Activated B cell treated with CpG ODN at 0.5 μM for 24 hours (primary cell): ENCODE measurements around the gene HTR5A. TPM values are rescaled to one million over a fixed set of nuclear protein-coding genes. Genes with fewer than 3 reads are reported as not detected.

Experiments
- ATAC-seq: fragments of 200-7000 bp; cut with Tn5 transposase; one replicate; pipeline ENCODE4 v1.10.0; 2021; ENCODE audit warnings: low read depth, mild to moderate bottlenecking, moderate library complexity
- CTCF ChIA-PET: fragments of 350-600 bp; sonication (Branson Sonifier 250); formaldehyde crosslinking; loops from one replicate; lab custom pipeline; 2021; ENCODE audit warnings: antibody characterized with exemption; lab: Charles Lee
- POLR2A ChIA-PET: fragments of 350-600 bp; sonication (Branson Sonifier 250); formaldehyde crosslinking; loops from one replicate; lab custom pipeline; 2021; ENCODE audit warnings: antibody characterized with exemption; lab: Charles Lee
- DNase-seq: peaks from one replicate; pipeline ENCODE4 v3.0.0; 2022
- H3K27ac Mint-ChIP-seq: one replicate; pipeline ENCODE4 v1.8.0; 2020; ENCODE audit warnings: mixed read lengths
- H3K27me3 Mint-ChIP-seq: one replicate; pipeline ENCODE4 v1.8.0; 2021; ENCODE audit warnings: mixed read lengths
- H3K36me3 Mint-ChIP-seq: one replicate; pipeline ENCODE4 v1.8.0; 2021; ENCODE audit warnings: low read depth, mixed read lengths
- H3K4me1 Mint-ChIP-seq: one replicate; pipeline ENCODE4 v1.8.0; 2021; ENCODE audit warnings: mixed read lengths
- H3K4me3 Mint-ChIP-seq: one replicate; pipeline ENCODE4 v1.8.0; 2020; ENCODE audit warnings: mild to moderate bottlenecking, mixed read lengths
- H3K9me3 Mint-ChIP-seq: one replicate; pipeline ENCODE4 v1.8.0; 2020; ENCODE audit warnings: mixed read lengths
- CTCF ChIP-seq: fragments of 200-600 bp; IDR thresholded peaks from one replicate; pipeline ENCODE4 v1.8.0; 2022; ENCODE audit warnings: antibody characterized with exemption, mild to moderate bottlenecking
- intact Hi-C: fragments of 100-400 bp; cut with micrococcal nuclease; formaldehyde crosslinking; loops from one replicate; pipeline ENCODE4 v1.15.1; 2024
- total RNA-seq: library from RNA; stranded (reverse); gene quantifications from 2 replicates; pipeline ENCODE4 v1.2.3, GENCODE V29; 2022

The HTR5A gene
- total RNA-seq, 1 donor from 2014 or later: not detected

- ATAC-seq (no peak), DNase-seq (no peak)
- ChIA-PET CTCF (no interaction called here), POLR2A (no interaction called here)
- no peak overlapping the region for H3K27ac Mint-ChIP-seq
- no peaks in the 10 kb centered on the region for H3K9me3 Mint-ChIP-seq
- TF ChIP-seq CTCF: no peak
- no peaks in the 10 kb centered on the region for H3K4me1 Mint-ChIP-seq
- H3K4me3 Mint-ChIP-seq: no peak overlapping the region
- intact Hi-C loops: no loop called here
- H3K36me3 Mint-ChIP-seq: no peaks in the 10 kb centered on the region
- peaks cover 2% of the 10 kb centered on the region for H3K27me3 Mint-ChIP-seq
Measured at GRCh38 chr7:155108144-155108901, 38.2 kb downstream of the HTR5A start.

DNA sequence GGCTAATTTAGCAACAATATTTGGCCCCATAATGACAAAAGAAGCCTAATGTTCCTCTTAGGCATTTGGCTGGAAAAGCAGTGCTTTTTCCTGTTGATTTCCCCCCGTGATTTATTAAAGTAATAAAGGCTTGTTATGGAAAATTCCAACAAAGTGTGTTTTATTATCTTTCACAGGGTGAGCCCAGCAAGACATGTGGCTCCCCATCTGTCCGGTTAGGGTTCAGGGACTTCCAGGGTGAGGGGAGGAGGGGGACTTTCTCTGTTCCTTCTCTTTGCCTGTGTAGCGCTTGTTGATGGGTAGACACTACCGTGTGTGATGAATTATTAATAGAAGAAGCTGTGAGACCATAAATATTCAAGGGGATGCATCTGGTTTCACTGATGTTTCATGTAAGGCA, 39.0 kb downstream of the HTR5A start:
- H3K4me1 Mint-ChIP-seq: no peaks in the 10 kb centered on the region
- DNase-seq: no peak
- TF ChIP-seq CTCF: no peak
- ChIA-PET CTCF (no interaction called here), POLR2A (interaction anchor here (0.5 kb wide), 1 partner anchor 18 kb away, joined by 4 read pairs; no protein-coding TSS in a partner anchor)
- H3K27me3 Mint-ChIP-seq: peaks cover 2% of the 10 kb centered on the region
- H3K36me3 Mint-ChIP-seq: no peaks in the 10 kb centered on the region
- no peaks in the 10 kb centered on the region for H3K9me3 Mint-ChIP-seq
- intact Hi-C loops: no loop called here
- ATAC-seq: no peak
- H3K27ac Mint-ChIP-seq: no peak overlapping the region
- no peak overlapping the region for H3K4me3 Mint-ChIP-seq

GRCh38 chr7:155115288-155115687, 45.2 kb downstream of the HTR5A start:
- no peak for DNase-seq

GRCh38 chr7:155119801-155120382, 49.8 kb downstream of the HTR5A start:
- DNase-seq: no peak
- Mint-ChIP-seq H3K27me3 (peaks cover 5% of the 10 kb centered on the region), H3K9me3 (peaks cover 9% of the 10 kb centered on the region), H3K36me3 (no peaks in the 10 kb centered on the region), H3K27ac (no peak overlapping the region), H3K4me3 (no peak overlapping the region), H3K4me1 (peaks cover 5% of the 10 kb centered on the region)
- intact Hi-C loops: no loop called here
- no peak for TF ChIP-seq CTCF
- CTCF ChIA-PET: no interaction called here
- no peak for ATAC-seq
- POLR2A ChIA-PET: no interaction called here

More at GRCh38 chr7:155115288-155115687, 45.2 kb downstream of the HTR5A start:
- Mint-ChIP-seq H3K9me3 (peaks cover 9% of the 10 kb centered on the region), H3K4me1 (no peaks in the 10 kb centered on the region), H3K4me3 (no peak overlapping the region), H3K36me3 (no peaks in the 10 kb centered on the region), H3K27ac (no peak overlapping the region), H3K27me3 (peaks cover 5% of the 10 kb centered on the region)
- ChIA-PET POLR2A (no interaction called here), CTCF (no interaction called here)
- no peak for TF ChIP-seq CTCF
- ATAC-seq: no peak
- intact Hi-C loops: no loop called here

- ChIA-PET CTCF (no interaction called here), POLR2A (no interaction called here)
- no peak overlapping the region for H3K27ac Mint-ChIP-seq
- no peak for TF ChIP-seq CTCF
- peaks cover 9% of the 10 kb centered on the region for H3K9me3 Mint-ChIP-seq
- peaks cover 5% of the 10 kb centered on the region for H3K27me3 Mint-ChIP-seq
- ATAC-seq (no peak), DNase-seq (no peak)
- no peaks in the 10 kb centered on the region for H3K36me3 Mint-ChIP-seq
- intact Hi-C loops: no loop called here
- H3K4me1 Mint-ChIP-seq: peaks cover 5% of the 10 kb centered on the region
- no peak overlapping the region for H3K4me3 Mint-ChIP-seq
Measured at GRCh38 chr7:155120460-155120859, 50.3 kb downstream of the HTR5A start.
